ENCODE results near the gene LPCAT3.
A peak's percentile ranks its signal among the peaks of the same experiment; 100 is the strongest.

LPCAT3 gene

GRCh38 chr12:6963016-6963731 lies 55.1 kb downstream of the LPCAT3 start:
- DNase-seq, result no peak

- no peak for DNase-seq
These were observed 55.8 kb downstream of the LPCAT3 start for GRCh38 chr12:6962285-6963015.

GRCh38 chr12:6961695-6962284 lies 56.5 kb downstream of the LPCAT3 start:
- peak; percentile 97 for DNase-seq

DNA sequence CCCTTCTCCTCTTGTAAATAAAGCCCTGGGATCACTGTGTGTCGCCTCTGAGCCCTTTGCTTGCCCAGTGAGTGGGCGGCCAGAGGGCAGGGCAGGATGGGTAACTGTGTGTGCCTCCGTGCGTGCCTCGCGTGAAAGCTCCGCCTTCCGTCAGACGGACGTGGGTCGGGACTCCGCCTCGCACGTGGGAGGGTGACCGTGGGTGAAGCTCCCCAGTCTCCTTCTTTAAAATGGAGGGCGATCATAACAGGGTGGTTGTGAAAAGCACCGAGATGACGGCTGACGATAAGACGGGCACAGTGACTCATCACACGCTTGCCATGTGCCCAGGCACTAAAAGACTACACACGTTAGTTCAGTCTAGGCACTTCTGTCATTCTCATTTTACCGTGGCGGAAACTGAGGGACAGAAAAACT lies 57.0 kb downstream of the LPCAT3 start:
- DNase-seq, result peak; percentile 89

DNA sequence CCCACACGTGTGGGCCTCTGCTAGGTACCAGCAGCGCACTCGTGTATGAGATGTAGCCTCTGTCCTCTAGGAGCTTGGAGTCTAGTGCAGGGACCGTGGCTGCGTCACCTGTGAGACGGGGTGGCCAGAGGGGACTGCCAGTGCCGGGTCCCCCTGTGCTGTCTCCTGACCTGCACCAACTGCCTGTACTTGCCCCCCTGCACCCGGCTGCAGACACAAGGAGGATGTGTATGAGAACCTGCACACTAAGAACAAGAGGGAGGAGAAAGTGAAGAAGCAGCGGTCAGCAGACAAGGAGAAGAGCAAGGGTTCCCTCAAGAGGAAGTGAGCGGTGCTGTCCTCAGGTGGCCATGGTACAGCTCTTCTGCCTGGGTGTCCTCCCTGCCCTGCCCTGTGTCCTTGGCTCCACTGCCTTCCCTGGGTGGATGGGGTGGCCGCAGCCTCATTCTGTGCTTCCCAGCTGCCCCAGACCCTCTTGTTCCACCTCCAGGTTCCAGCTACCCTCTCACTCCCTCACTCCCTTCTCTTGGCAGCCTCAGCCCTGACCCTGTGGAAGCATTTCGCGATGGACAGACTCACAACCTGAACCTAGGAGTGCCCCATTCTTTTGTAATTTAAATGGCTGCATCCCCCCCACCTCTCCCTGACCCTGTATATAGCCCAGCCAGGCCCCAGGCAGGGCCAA lies 57.5 kb downstream of the LPCAT3 start:
- peak; percentile 69 for DNase-seq

- DNase-seq, result no peak
These were observed 58.3 kb downstream of the LPCAT3 start for GRCh38 chr12:6959805-6960592.

- no peak for DNase-seq
These were observed 59.0 kb downstream of the LPCAT3 start for GRCh38 chr12:6959058-6959804.

- no peak for DNase-seq
These were observed 59.6 kb downstream of the LPCAT3 start for GRCh38 chr12:6958609-6959057.

DNA sequence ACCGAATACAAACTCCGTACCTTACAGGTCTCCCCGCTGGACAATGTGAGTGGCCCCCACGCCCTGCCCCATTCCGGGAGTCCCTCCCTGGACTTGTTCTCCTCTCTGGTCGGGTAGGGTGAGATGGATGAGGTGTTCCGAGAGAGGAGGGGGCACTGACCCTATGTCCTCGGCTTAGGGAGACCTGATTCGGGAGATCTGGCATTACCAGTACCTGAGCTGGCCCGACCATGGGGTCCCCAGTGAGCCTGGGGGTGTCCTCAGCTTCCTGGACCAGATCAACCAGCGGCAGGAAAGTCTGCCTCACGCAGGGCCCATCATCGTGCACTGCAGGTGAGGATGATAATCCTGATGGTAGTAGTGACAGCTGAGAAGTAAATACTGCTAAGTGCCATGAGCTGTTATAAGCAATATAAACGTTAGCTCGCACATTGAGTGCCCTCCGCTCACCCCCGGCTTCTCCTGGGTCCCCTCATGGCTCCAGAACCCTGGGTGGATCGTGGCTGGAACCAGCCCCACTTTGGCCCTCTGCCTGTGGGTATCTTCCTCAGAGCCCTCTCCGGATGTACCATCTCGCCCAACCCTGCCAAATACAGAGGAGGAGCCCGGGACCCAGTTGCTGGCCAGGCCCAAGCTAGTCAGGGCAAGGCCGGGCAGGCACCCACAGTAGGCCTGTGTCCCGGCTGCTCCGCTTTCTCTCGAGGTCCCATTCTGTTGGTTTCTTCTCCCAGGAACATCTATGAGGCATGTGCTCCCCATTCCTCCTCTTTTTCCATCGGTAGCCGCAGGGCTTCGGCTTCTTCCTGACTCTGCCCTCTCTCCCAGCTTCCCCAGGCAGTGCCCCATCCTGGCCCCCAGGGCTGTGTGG lies 60.3 kb downstream of the LPCAT3 start:
- DNase-seq, result no peak

GRCh38 chr12:6957151-6957701 lies 61.0 kb downstream of the LPCAT3 start:
- DNase-seq, result no peak

- no peak for DNase-seq
These were observed 62.1 kb downstream of the LPCAT3 start for GRCh38 chr12:6956021-6956727.

GRCh38 chr12:6955108-6956020 lies 62.9 kb downstream of the LPCAT3 start:
- no peak for DNase-seq

DNA sequence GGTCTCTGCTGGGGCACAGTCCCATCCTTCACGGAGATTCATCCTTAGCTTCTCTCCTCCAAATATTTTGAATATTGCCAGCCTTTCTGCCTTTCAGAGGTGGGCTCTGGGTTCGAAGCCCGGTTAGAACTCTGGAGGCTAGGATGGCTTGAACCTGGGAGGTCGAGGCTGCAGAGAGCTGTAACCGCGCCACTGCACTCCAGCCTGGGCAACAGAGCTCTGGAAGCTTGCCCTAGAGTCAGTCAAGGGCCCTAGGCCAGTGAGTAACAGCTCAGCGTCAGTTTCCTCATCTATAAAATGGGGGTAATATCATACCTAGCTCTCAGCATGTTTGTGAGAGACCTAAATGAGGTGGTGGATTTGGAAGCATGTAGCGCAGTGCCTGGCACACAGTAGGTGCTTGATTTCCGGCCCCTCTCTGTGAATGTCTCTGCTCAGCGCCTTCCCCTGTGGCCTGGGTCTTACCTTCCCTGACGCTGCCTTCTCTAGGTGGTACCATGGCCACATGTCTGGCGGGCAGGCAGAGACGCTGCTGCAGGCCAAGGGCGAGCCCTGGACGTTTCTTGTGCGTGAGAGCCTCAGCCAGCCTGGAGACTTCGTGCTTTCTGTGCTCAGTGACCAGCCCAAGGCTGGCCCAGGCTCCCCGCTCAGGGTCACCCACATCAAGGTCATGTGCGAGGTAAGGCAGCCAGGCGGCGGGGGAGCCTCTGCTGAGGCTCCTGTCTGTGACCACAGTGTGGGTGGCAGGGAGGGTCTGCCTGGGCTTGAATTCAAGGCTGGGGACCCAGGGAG lies 63.8 kb downstream of the LPCAT3 start:
- no peak for DNase-seq

- DNase-seq, result peak; percentile 95
These were observed 64.6 kb downstream of the LPCAT3 start for GRCh38 chr12:6953442-6954315.

- DNase-seq, result no peak
These were observed 65.3 kb downstream of the LPCAT3 start for GRCh38 chr12:6952863-6953441.

GRCh38 chr12:6952121-6952862 lies 66.0 kb downstream of the LPCAT3 start:
- peak; percentile 61 for DNase-seq
